ENCODE data around the gene MTARC2.

Gene MTARC2

GRCh38 chr1:220806408-220806807, 58.3 kb downstream of the MTARC2 start:
- H3K36me3 ChIP-seq (ENCODE audit: control insufficient read depth, insufficient read depth, low read length), result no peaks in the 10 kb centered on the region
- TF ChIP-seq, protein P1, sequence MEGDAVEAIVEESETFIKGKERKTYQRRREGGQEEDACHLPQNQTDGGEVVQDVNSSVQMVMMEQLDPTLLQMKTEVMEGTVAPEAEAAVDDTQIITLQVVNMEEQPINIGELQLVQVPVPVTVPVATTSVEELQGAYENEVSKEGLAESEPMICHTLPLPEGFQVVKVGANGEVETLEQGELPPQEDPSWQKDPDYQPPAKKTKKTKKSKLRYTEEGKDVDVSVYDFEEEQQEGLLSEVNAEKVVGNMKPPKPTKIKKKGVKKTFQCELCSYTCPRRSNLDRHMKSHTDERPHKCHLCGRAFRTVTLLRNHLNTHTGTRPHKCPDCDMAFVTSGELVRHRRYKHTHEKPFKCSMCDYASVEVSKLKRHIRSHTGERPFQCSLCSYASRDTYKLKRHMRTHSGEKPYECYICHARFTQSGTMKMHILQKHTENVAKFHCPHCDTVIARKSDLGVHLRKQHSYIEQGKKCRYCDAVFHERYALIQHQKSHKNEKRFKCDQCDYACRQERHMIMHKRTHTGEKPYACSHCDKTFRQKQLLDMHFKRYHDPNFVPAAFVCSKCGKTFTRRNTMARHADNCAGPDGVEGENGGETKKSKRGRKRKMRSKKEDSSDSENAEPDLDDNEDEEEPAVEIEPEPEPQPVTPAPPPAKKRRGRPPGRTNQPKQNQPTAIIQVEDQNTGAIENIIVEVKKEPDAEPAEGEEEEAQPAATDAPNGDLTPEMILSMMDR (IDR thresholded peaks at IDR 0.05; ENCODE audit: insufficient read depth, low read length, poor library complexity, severe bottlenecking), result no peak
- no peak overlapping the region for H3K4me3 ChIP-seq (replicated peaks; ENCODE audit: low read depth, low read length)
- no peak for DNase-seq (ENCODE audit: extremely low read depth, insufficient read length)
- H3K27me3 ChIP-seq (replicated peaks; ENCODE audit: control insufficient read depth, insufficient read depth, low read length), result no peaks in the 10 kb centered on the region; the same call in 1 of the 2 replicates

DNA sequence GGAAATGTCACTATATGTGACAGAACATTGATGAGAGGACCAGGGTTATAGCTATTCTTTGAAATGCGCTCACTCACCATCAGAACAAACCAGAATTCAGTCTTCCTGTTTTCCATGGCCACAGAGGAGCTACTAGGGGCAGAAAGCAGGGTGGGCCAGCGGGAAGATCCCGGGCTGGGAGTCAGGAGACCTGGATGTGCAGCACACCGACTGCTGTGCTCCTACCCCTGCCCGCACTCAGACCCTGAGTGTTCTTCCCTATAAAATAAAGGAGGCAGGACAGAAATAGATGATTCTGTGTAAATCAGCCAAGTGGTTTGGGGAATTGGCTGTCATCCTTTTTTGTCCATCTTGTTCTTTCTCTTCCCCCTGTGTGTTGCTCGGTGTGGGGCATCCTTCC, 59.6 kb downstream of the MTARC2 start:
- no peaks in the 10 kb centered on the region for H3K36me3 ChIP-seq (ENCODE audit: control insufficient read depth, insufficient read depth, low read length)
- H3K4me3 ChIP-seq (replicated peaks; ENCODE audit: low read depth, low read length), result no peak overlapping the region
- DNase-seq (ENCODE audit: extremely low read depth, insufficient read length), result no peak
- TF ChIP-seq, protein P1 (IDR thresholded peaks at IDR 0.05; ENCODE audit: insufficient read depth, low read length, poor library complexity, severe bottlenecking), result no peak
- H3K27me3 ChIP-seq (replicated peaks; ENCODE audit: control insufficient read depth, insufficient read depth, low read length), result no peaks in the 10 kb centered on the region; the same call in 1 of the 2 replicates

- DNase-seq (ENCODE audit: extremely low read depth, insufficient read length), result no peak
- Histone ChIP-seq H3K27me3 (replicated peaks; ENCODE audit: control insufficient read depth, insufficient read depth, low read length) (no peaks in the 10 kb centered on the region; the same call in 1 of the 2 replicates), H3K4me3 (replicated peaks; ENCODE audit: low read depth, low read length) (no peak overlapping the region), H3K36me3 (ENCODE audit: control insufficient read depth, insufficient read depth, low read length) (no peaks in the 10 kb centered on the region)
- TF ChIP-seq, protein P1 (IDR thresholded peaks at IDR 0.05; ENCODE audit: insufficient read depth, low read length, poor library complexity, severe bottlenecking), result no peak
Observed at GRCh38 chr1:220808345-220809186, 60.4 kb downstream of the MTARC2 start.

- Histone ChIP-seq H3K27me3 (replicated peaks; ENCODE audit: control insufficient read depth, insufficient read depth, low read length) (no peaks in the 10 kb centered on the region; the same call in 1 of the 2 replicates), H3K36me3 (ENCODE audit: control insufficient read depth, insufficient read depth, low read length) (no peaks in the 10 kb centered on the region), H3K4me3 (replicated peaks; ENCODE audit: low read depth, low read length) (no peak overlapping the region)
- no peak for DNase-seq (ENCODE audit: extremely low read depth, insufficient read length)
- TF ChIP-seq, protein P1 (IDR thresholded peaks at IDR 0.05; ENCODE audit: insufficient read depth, low read length, poor library complexity, severe bottlenecking), result no peak
Observed at GRCh38 chr1:220809187-220809550, 61.0 kb downstream of the MTARC2 start.

- Histone ChIP-seq H3K4me3 (replicated peaks; ENCODE audit: low read depth, low read length) (no peak overlapping the region), H3K36me3 (ENCODE audit: control insufficient read depth, insufficient read depth, low read length) (no peaks in the 10 kb centered on the region), H3K27me3 (replicated peaks; ENCODE audit: control insufficient read depth, insufficient read depth, low read length) (no peaks in the 10 kb centered on the region; the same call in 1 of the 2 replicates)
- TF ChIP-seq, protein P1 (IDR thresholded peaks at IDR 0.05; ENCODE audit: insufficient read depth, low read length, poor library complexity, severe bottlenecking), result no peak
- DNase-seq (ENCODE audit: extremely low read depth, insufficient read length), result no peak
Observed at GRCh38 chr1:220809704-220810103, 61.6 kb downstream of the MTARC2 start.
